Vagina (tissue), 2 donors: ENCODE measurements around the gene ECE2.

ENCODE experiments used
- CTCF ChIP-seq, 3 experiments: fragments of 450-650 bp in 2 of 3; fragments of 200-600 bp in 1 of 3; sonication (generic) in 1 of 3; IDR thresholded peaks; one replicate each; pipeline ENCODE4 v1.5.1; 2017 to 2019; ENCODE audit warnings: antibody characterized with exemption in 3 of 3, mild to moderate bottlenecking in 2 of 3, moderate library complexity in 2 of 3
- POLR2A ChIP-seq, 2 donors: fragments of 450-650 bp; IDR thresholded peaks; one replicate each; pipeline ENCODE4 v1.6.1; 2017; ENCODE audit warnings: antibody characterized with exemption in 2 of 2, mild to moderate bottlenecking in 2 of 2, moderate library complexity in 2 of 2
- POLR2AphosphoS5 ChIP-seq, 2 donors: sonication (generic); formaldehyde crosslinking; IDR thresholded peaks; one replicate each; pipeline ENCODE4 v1.9.0; 2017; ENCODE audit warnings: antibody characterized with exemption in 2 of 2, mild to moderate bottlenecking in 2 of 2, low read depth in 1 of 2; ENCODE audit not compliant: insufficient read depth in 1 of 2

GRCh38 chr3:184295771-184296170, 19.9 kb downstream of the ECE2 start:
- TF ChIP-seq CTCF (IDR thresholded peaks at IDR 0.05), result no peak
- TF ChIP-seq POLR2AphosphoS5 (IDR thresholded peaks at IDR 0.05; ENCODE audit: insufficient read depth in 1 of 2, low read depth in 1 of 2), result no peak
- no peak for TF ChIP-seq POLR2A (IDR thresholded peaks at IDR 0.05)
